OCI-LY1 (cell line): Measurements from ENCODE around the gene TCP11.

Experiments
- H2AFZ ChIP-seq: fragments of 200-600 bp; sonication (generic), shearing (Covaris generic); 2 replicates; pipeline ENCODE4 v1.6.0; 2014; ENCODE audit warnings: antibody characterized with exemption, mild to moderate bottlenecking, low read length
- H3F3A ChIP-seq: fragments of 200-600 bp; sonication (generic), shearing (Covaris generic); 2 replicates; pipeline ENCODE4 v1.6.0; 2014; ENCODE audit warnings: mild to moderate bottlenecking, antibody characterized with exemption, low read length, moderate library complexity; ENCODE audit not compliant: insufficient read depth
- H3K27ac ChIP-seq: fragments of 200-600 bp; sonication (generic); 2 replicates; pipeline ENCODE4 v1.5.1; 2014; ENCODE audit warnings: low read length, mixed run types, mild to moderate bottlenecking, low read depth; ENCODE audit not compliant: poor library complexity, severe bottlenecking
- H3K27me3 ChIP-seq: fragments of 200-600 bp; sonication (generic); 2 replicates; pipeline ENCODE4 v1.6.0; 2014; ENCODE audit warnings: antibody characterized with exemption, mild to moderate bottlenecking, low read length, moderate library complexity; ENCODE audit not compliant: insufficient read depth
- H3K36me3 ChIP-seq: fragments of 200-600 bp; sonication (generic); 2 replicates; pipeline ENCODE4 v1.6.1; 2014; ENCODE audit warnings: mild to moderate bottlenecking, antibody characterized with exemption, low read length, moderate library complexity, mixed read lengths; ENCODE audit not compliant: insufficient read depth
- H3K4me1 ChIP-seq: fragments of 200-600 bp; sonication (generic); 2 replicates; pipeline ENCODE4 v1.5.1; 2014; ENCODE audit warnings: mild to moderate bottlenecking, low read length, moderate library complexity; ENCODE audit not compliant: insufficient read depth, severe bottlenecking
- H3K4me2 ChIP-seq: fragments of 200-600 bp; sonication (generic), shearing (Covaris generic); 2 replicates; pipeline ENCODE4 v1.6.1; 2014; ENCODE audit warnings: low read length
- H3K4me3 ChIP-seq: fragments of 200-600 bp; sonication (generic); 2 replicates; pipeline ENCODE4 v1.5.1; 2014; ENCODE audit warnings: low read length, low read depth, mild to moderate bottlenecking, mixed read lengths; ENCODE audit not compliant: poor library complexity, severe bottlenecking
- H3K79me2 ChIP-seq: fragments of 200-600 bp; shearing (Covaris generic); 2 replicates; pipeline ENCODE4 v1.6.1; 2016; ENCODE audit warnings: mixed run types, low read length, mixed read lengths; ENCODE audit not compliant: insufficient read depth
- H3K9ac ChIP-seq: fragments of 200-600 bp; sonication (generic), shearing (Covaris generic); 2 replicates; pipeline ENCODE4 v1.6.1; 2014; ENCODE audit warnings: mild to moderate bottlenecking, low read length, mixed read lengths
- H3K9me2 ChIP-seq: fragments of 200-600 bp; sonication (generic), shearing (Covaris generic); 2 replicates; pipeline ENCODE4 v1.6.1; 2014; ENCODE audit warnings: low read depth, mild to moderate bottlenecking, low read length, mixed read lengths
- H3K9me3 ChIP-seq: fragments of 200-600 bp; shearing (Covaris generic); 2 replicates; pipeline ENCODE4 v1.6.1; 2014; ENCODE audit warnings: low read length, mixed read lengths
- H4K20me1 ChIP-seq: fragments of 200-600 bp; sonication (generic), shearing (Covaris generic); 2 replicates; pipeline ENCODE4 v1.6.0; 2016; ENCODE audit warnings: mild to moderate bottlenecking, low read length; ENCODE audit not compliant: insufficient read depth
- EZH2 ChIP-seq: fragments of 200-600 bp; sonication (generic), shearing (Covaris generic); IDR thresholded peaks from 2 replicates; pipeline ENCODE4 v1.8.0; 2017; ENCODE audit warnings: borderline replicate concordance, mixed run types, mild to moderate bottlenecking, antibody characterized with exemption, low read length, moderate library complexity, mixed read lengths
- TF ChIP-seq, protein P1 (sequence below): fragments of 200-600 bp; sonication (generic), shearing (Covaris generic); IDR thresholded peaks from 2 replicates; pipeline ENCODE4 v1.5.1; 2017; ENCODE audit warnings: mild to moderate bottlenecking, antibody characterized with exemption, low read length, moderate library complexity, mixed read lengths

TCP11 gene

DNA sequence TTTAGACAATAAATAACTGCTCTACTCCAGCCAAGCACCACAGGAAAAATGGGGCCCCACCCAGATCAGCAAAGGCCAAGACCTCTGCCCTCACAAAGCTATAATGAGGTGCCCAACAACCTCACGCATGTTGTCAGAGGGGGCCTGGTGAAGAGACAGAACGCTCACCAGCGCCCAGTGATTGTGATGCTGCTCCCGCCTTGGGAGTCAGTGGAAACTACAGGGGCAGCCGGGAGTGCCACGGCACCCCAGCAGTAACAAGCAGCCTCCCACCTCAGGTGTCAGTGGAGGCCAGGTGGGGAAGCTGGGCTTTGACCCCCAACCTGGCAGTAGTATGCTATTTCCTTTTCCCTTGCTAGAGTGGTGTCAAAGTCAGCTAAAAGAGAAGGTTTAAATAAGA is 47.4 kb downstream of the TCP11 start:
- Histone ChIP-seq H3F3A (no peaks in the 10 kb centered on the region), H3K27me3 (no peaks in the 10 kb centered on the region), H3K36me3 (no peaks in the 10 kb centered on the region), H3K9me2 (no peaks in the 10 kb centered on the region), H3K4me2 (no peak overlapping the region), H4K20me1 (no peaks in the 10 kb centered on the region), H3K4me3 (no peak overlapping the region), H3K9me3 (no peaks in the 10 kb centered on the region), H3K27ac (no peak overlapping the region), H2AFZ (no peak overlapping the region), H3K79me2 (no peaks in the 10 kb centered on the region), H3K9ac (no peak overlapping the region), H3K4me1 (no peaks in the 10 kb centered on the region)
- no peak for TF ChIP-seq EZH2
- TF ChIP-seq, protein P1, sequence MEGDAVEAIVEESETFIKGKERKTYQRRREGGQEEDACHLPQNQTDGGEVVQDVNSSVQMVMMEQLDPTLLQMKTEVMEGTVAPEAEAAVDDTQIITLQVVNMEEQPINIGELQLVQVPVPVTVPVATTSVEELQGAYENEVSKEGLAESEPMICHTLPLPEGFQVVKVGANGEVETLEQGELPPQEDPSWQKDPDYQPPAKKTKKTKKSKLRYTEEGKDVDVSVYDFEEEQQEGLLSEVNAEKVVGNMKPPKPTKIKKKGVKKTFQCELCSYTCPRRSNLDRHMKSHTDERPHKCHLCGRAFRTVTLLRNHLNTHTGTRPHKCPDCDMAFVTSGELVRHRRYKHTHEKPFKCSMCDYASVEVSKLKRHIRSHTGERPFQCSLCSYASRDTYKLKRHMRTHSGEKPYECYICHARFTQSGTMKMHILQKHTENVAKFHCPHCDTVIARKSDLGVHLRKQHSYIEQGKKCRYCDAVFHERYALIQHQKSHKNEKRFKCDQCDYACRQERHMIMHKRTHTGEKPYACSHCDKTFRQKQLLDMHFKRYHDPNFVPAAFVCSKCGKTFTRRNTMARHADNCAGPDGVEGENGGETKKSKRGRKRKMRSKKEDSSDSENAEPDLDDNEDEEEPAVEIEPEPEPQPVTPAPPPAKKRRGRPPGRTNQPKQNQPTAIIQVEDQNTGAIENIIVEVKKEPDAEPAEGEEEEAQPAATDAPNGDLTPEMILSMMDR, result no peak

DNA sequence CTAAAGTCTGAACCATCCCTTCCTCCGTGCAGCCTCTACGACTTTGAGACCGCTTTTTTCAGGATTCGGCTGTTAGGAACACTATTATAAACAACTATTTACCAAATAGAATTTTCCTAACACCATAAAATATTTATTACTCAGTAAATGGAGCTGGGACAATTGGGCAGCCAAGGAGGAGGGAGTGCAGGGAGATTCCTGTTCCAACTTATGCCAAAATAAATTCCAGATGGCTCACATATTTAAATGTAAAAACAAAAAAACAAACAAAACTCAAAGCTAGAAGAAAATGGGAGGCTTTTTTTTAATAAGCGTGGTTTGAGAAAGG is 48.1 kb downstream of the TCP11 start:
- H4K20me1 ChIP-seq, result no peaks in the 10 kb centered on the region
- no peak overlapping the region for H3K27ac ChIP-seq
- no peak overlapping the region for H3K9ac ChIP-seq
- H3K9me3 ChIP-seq, result no peaks in the 10 kb centered on the region
- no peaks in the 10 kb centered on the region for H3K9me2 ChIP-seq
- no peak overlapping the region for H3K4me3 ChIP-seq
- no peaks in the 10 kb centered on the region for H3K27me3 ChIP-seq
- H3K36me3 ChIP-seq, result no peaks in the 10 kb centered on the region
- TF ChIP-seq, protein P1, result no peak
- no peak for TF ChIP-seq EZH2
- H3K4me1 ChIP-seq, result no peaks in the 10 kb centered on the region
- H2AFZ ChIP-seq, result no peak overlapping the region
- no peak overlapping the region for H3K4me2 ChIP-seq
- H3K79me2 ChIP-seq, result no peaks in the 10 kb centered on the region
- no peaks in the 10 kb centered on the region for H3F3A ChIP-seq

DNA sequence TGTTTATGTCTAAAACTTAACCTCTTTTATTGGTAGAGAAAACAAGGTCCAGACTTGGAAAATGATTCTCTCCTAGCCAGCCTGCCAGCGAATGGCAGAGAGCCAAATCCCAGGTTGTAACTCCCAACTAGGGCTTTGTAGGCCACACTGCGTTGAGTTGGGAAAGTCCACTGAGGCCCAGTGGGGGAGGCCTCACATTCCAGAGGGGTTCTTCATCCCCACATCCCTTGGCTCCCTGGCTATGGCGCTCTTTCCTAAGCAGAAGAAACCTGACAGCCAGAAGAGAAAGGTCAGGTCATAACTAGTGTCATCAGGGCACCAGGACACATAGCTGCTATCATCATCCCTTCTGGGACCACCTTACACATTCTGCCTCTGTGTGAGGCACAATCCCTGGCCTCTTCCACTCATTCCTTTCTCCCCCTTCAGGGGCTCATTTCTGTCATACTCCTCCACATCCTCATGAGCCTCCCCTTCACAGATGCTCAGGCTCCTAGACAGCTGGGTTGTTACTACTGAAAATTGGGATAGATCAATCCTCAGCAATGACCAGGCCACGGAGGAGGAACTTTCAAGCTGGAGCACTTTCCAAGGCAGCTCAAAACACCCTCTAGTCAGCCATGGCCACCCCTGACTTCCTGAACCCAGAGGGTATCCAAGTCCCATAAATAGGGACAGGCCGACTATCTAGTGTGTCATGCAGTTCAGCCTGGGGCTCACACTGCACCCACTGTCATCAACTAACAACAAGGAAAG is 48.6 kb downstream of the TCP11 start:
- H3F3A ChIP-seq, result no peaks in the 10 kb centered on the region

More for the DNA sequence above, 48.6 kb downstream of the TCP11 start:
- Histone ChIP-seq H2AFZ (no peak overlapping the region), H3K4me1 (no peaks in the 10 kb centered on the region), H3K4me3 (no peak overlapping the region), H3K79me2 (no peaks in the 10 kb centered on the region), H3K27me3 (no peaks in the 10 kb centered on the region), H3K9me2 (no peaks in the 10 kb centered on the region), H3K36me3 (no peaks in the 10 kb centered on the region), H3K27ac (no peak overlapping the region), H3K9ac (no peak overlapping the region), H4K20me1 (no peaks in the 10 kb centered on the region), H3K9me3 (no peaks in the 10 kb centered on the region), H3K4me2 (no peak overlapping the region)
- TF ChIP-seq EZH2, result no peak
- TF ChIP-seq, protein P1, result no peak
